Measurements from ENCODE around the gene MS4A7. TPM values are rescaled to one million over a fixed set of nuclear protein-coding genes. Genes with fewer than 3 reads are reported as not detected.

MS4A7 gene
- total RNA-seq, 1 donor from 2014 or later = not detected

- no peak for DNase-seq (ENCODE audit: low read depth)
- TF ChIP-seq EZH2 (IDR thresholded peaks at IDR 0.05; ENCODE audit: insufficient read depth, low read length) = no peak
- TF ChIP-seq, protein P1, sequence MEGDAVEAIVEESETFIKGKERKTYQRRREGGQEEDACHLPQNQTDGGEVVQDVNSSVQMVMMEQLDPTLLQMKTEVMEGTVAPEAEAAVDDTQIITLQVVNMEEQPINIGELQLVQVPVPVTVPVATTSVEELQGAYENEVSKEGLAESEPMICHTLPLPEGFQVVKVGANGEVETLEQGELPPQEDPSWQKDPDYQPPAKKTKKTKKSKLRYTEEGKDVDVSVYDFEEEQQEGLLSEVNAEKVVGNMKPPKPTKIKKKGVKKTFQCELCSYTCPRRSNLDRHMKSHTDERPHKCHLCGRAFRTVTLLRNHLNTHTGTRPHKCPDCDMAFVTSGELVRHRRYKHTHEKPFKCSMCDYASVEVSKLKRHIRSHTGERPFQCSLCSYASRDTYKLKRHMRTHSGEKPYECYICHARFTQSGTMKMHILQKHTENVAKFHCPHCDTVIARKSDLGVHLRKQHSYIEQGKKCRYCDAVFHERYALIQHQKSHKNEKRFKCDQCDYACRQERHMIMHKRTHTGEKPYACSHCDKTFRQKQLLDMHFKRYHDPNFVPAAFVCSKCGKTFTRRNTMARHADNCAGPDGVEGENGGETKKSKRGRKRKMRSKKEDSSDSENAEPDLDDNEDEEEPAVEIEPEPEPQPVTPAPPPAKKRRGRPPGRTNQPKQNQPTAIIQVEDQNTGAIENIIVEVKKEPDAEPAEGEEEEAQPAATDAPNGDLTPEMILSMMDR (IDR thresholded peaks at IDR 0.05; ENCODE audit: insufficient read depth, low read depth, low read length) = no peak
- H3K27ac Mint-ChIP-seq (ENCODE audit: unreplicated experiment) = no peak overlapping the region
- Histone ChIP-seq H3K9me3 (ENCODE audit: insufficient read depth, low read depth, low read length) (no peaks in the 10 kb centered on the region), H3K9ac (ENCODE audit: low read length) (no peak overlapping the region), H3K4me3 (ENCODE audit: insufficient read depth, low read depth, low read length) (no peak overlapping the region), H3K79me2 (ENCODE audit: insufficient read depth, low read length) (no peaks in the 10 kb centered on the region), H3K36me3 (ENCODE audit: insufficient read depth, low read length) (no peaks in the 10 kb centered on the region), H3K27ac (ENCODE audit: low read depth, low read length) (no peak overlapping the region), H3K27me3 (ENCODE audit: insufficient read depth, low read length) (no peaks in the 10 kb centered on the region), H4K20me1 (ENCODE audit: insufficient read depth, low read length) (no peaks in the 10 kb centered on the region), H3K4me2 (ENCODE audit: low read length) (no peak overlapping the region), H2AFZ (ENCODE audit: low read depth, low read length) (no peak overlapping the region), H3K4me1 (ENCODE audit: insufficient read depth, low read length) (no peaks in the 10 kb centered on the region)
- H3K27me3 Mint-ChIP-seq (ENCODE audit: low read depth, unreplicated experiment) = peaks cover 7% of the 10 kb centered on the region
- H3K4me3 Mint-ChIP-seq (ENCODE audit: unreplicated experiment) = no peak overlapping the region
- no peak for FAIRE-seq
- peaks cover 7% of the 10 kb centered on the region for H3K4me1 Mint-ChIP-seq (ENCODE audit: low read depth, unreplicated experiment)
- H3K36me3 Mint-ChIP-seq (ENCODE audit: low read depth, unreplicated experiment) = no peaks in the 10 kb centered on the region
- H3K9me3 Mint-ChIP-seq (ENCODE audit: unreplicated experiment) = peaks cover 2% of the 10 kb centered on the region
Measured at GRCh38 chr11:60349990-60350389, 28.3 kb upstream of the MS4A7 start.

GRCh38 chr11:60357771-60358170, 20.6 kb upstream of the MS4A7 start:
- DNase-seq (ENCODE audit: low read depth) = no peak
- no peak overlapping the region for H3K4me3 Mint-ChIP-seq (ENCODE audit: unreplicated experiment)
- Histone ChIP-seq H4K20me1 (ENCODE audit: insufficient read depth, low read length) (no peaks in the 10 kb centered on the region), H3K9ac (ENCODE audit: low read length) (no peak overlapping the region), H3K27me3 (ENCODE audit: insufficient read depth, low read length) (no peaks in the 10 kb centered on the region), H3K4me2 (ENCODE audit: low read length) (no peak overlapping the region), H3K36me3 (ENCODE audit: insufficient read depth, low read length) (no peaks in the 10 kb centered on the region), H3K9me3 (ENCODE audit: insufficient read depth, low read depth, low read length) (peaks cover 5% of the 10 kb centered on the region), H3K27ac (ENCODE audit: low read depth, low read length) (no peak overlapping the region), H2AFZ (ENCODE audit: low read depth, low read length) (no peak overlapping the region), H3K79me2 (ENCODE audit: insufficient read depth, low read length) (no peaks in the 10 kb centered on the region), H3K4me3 (ENCODE audit: insufficient read depth, low read depth, low read length) (no peak overlapping the region), H3K4me1 (ENCODE audit: insufficient read depth, low read length) (no peaks in the 10 kb centered on the region)
- peaks cover 9% of the 10 kb centered on the region for H3K9me3 Mint-ChIP-seq (ENCODE audit: unreplicated experiment)
- FAIRE-seq = no peak
- no peaks in the 10 kb centered on the region for H3K4me1 Mint-ChIP-seq (ENCODE audit: low read depth, unreplicated experiment)
- H3K27ac Mint-ChIP-seq (ENCODE audit: unreplicated experiment) = no peak overlapping the region
- no peaks in the 10 kb centered on the region for H3K36me3 Mint-ChIP-seq (ENCODE audit: low read depth, unreplicated experiment)
- H3K27me3 Mint-ChIP-seq (ENCODE audit: low read depth, unreplicated experiment) = peaks cover 2% of the 10 kb centered on the region
- TF ChIP-seq, protein P1 (IDR thresholded peaks at IDR 0.05; ENCODE audit: insufficient read depth, low read depth, low read length) = no peak
- TF ChIP-seq EZH2 (IDR thresholded peaks at IDR 0.05; ENCODE audit: insufficient read depth, low read length) = no peak

GRCh38 chr11:60360621-60361020, 17.7 kb upstream of the MS4A7 start:
- no peaks in the 10 kb centered on the region for H3K27me3 ChIP-seq (ENCODE audit: insufficient read depth, low read length)
- no peak overlapping the region for H3K9ac ChIP-seq (ENCODE audit: low read length)
- peaks cover 7% of the 10 kb centered on the region for H3K9me3 Mint-ChIP-seq (ENCODE audit: unreplicated experiment)
- no peaks in the 10 kb centered on the region for H3K4me1 ChIP-seq (ENCODE audit: insufficient read depth, low read length)
- H3K4me1 Mint-ChIP-seq (ENCODE audit: low read depth, unreplicated experiment) = no peaks in the 10 kb centered on the region
- H3K4me2 ChIP-seq (ENCODE audit: low read length) = no peak overlapping the region
- peaks cover 5% of the 10 kb centered on the region for H3K9me3 ChIP-seq (ENCODE audit: insufficient read depth, low read depth, low read length)
- H3K36me3 ChIP-seq (ENCODE audit: insufficient read depth, low read length) = no peaks in the 10 kb centered on the region
- no peak overlapping the region for H3K4me3 Mint-ChIP-seq (ENCODE audit: unreplicated experiment)
- TF ChIP-seq EZH2 (IDR thresholded peaks at IDR 0.05; ENCODE audit: insufficient read depth, low read length) = no peak
- H3K27ac ChIP-seq (ENCODE audit: low read depth, low read length) = no peak overlapping the region
- peaks cover 4% of the 10 kb centered on the region for H3K27me3 Mint-ChIP-seq (ENCODE audit: low read depth, unreplicated experiment)
- no peak overlapping the region for H3K27ac Mint-ChIP-seq (ENCODE audit: unreplicated experiment)
- no peak for FAIRE-seq
- no peak for DNase-seq (ENCODE audit: low read depth)
- no peak overlapping the region for H2AFZ ChIP-seq (ENCODE audit: low read depth, low read length)
- no peaks in the 10 kb centered on the region for H3K36me3 Mint-ChIP-seq (ENCODE audit: low read depth, unreplicated experiment)
- peaks cover 4% of the 10 kb centered on the region for H4K20me1 ChIP-seq (ENCODE audit: insufficient read depth, low read length)
- H3K4me3 ChIP-seq (ENCODE audit: insufficient read depth, low read depth, low read length) = no peak overlapping the region
- H3K79me2 ChIP-seq (ENCODE audit: insufficient read depth, low read length) = no peaks in the 10 kb centered on the region
